ENCODE results near the gene PRRT4. TPM values are rescaled to one million over a fixed set of nuclear protein-coding genes. Genes with fewer than 3 reads are reported as not detected.

Gene PRRT4
- total RNA-seq, 1 experiment from 2014 or later, result 0.24 TPM

DNA sequence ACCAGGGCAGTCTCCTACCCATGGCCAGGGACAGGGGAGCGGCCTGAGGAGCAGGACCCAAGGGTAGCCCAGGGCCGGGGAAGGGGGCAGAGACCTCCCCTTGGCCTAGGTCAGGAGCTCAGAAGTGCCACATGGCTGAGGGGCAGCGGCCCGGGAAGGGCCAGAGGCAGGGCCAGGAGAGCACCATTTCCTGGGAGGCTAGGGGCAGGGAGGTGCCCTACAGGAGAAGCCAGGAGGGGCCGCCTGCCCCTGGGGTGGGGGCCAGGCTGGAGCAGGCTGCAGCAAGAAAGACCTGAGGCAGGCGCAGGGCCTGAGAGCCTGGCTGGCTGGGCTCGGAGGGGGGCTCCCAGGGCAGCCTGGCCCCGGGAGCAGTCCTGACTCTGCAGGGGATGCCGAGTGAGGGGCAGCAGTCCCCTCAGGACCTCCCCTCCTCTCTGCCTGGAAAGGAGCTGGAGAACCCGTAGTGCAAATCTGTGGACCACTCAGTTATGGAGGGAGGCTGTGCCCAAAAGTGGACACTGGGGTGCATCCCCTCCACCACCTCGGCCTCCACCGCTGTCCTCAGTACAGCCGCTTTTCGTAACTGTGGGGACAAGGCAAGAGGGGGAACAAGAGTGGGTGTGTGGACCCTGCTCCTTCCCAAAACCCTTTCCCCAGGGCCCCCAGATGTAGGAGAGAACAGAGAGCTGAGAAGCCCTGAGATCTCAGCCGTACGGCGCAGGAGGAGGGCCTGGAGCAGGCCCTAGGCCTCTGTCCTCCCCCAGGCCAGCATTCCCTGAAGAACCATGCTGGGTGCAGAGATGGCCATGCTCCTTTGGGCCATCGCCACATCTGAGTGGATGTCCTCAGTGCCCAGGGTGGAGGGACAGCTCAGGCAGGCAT lies 31.2 kb upstream of the PRRT4 start:
- H3K79me2 ChIP-seq (ENCODE audit: insufficient read depth, low read length), result no peaks in the 10 kb centered on the region
- H2AK5ac ChIP-seq (ENCODE audit: insufficient read length, low read length), result no peak overlapping the region
- no peak overlapping the region for H3K4ac ChIP-seq (ENCODE audit: low read depth, low read length)
- WGBS (ENCODE audit: extremely low coverage, insufficient read length, low lambda C conversion rate), result no CpG with 5 or more reads among the region's 18 CpGs
- no peak overlapping the region for H3K4me2 ChIP-seq (ENCODE audit: insufficient read depth, insufficient read length, low read length)
- TF ChIP-seq, protein P1, sequence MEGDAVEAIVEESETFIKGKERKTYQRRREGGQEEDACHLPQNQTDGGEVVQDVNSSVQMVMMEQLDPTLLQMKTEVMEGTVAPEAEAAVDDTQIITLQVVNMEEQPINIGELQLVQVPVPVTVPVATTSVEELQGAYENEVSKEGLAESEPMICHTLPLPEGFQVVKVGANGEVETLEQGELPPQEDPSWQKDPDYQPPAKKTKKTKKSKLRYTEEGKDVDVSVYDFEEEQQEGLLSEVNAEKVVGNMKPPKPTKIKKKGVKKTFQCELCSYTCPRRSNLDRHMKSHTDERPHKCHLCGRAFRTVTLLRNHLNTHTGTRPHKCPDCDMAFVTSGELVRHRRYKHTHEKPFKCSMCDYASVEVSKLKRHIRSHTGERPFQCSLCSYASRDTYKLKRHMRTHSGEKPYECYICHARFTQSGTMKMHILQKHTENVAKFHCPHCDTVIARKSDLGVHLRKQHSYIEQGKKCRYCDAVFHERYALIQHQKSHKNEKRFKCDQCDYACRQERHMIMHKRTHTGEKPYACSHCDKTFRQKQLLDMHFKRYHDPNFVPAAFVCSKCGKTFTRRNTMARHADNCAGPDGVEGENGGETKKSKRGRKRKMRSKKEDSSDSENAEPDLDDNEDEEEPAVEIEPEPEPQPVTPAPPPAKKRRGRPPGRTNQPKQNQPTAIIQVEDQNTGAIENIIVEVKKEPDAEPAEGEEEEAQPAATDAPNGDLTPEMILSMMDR (conservative IDR thresholded peaks at IDR 0.05), result no peak
- H3K56ac ChIP-seq (ENCODE audit: insufficient read length, low read depth, low read length), result no peak overlapping the region
- H3K27me3 ChIP-seq (ENCODE audit: insufficient read depth, low read length), result no peaks in the 10 kb centered on the region; the same call in 1 of the 2 replicates
- no peak overlapping the region for H2BK20ac ChIP-seq (ENCODE audit: low read depth, low read length, poor library complexity, severe bottlenecking)
- no peak overlapping the region for H2BK15ac ChIP-seq (ENCODE audit: low read depth, low read length)
- no peak overlapping the region for H2BK12ac ChIP-seq (ENCODE audit: insufficient read length, low read depth, low read length)
- no peak overlapping the region for H3K14ac ChIP-seq (ENCODE audit: insufficient read depth, low read length)
- Mint-ChIP-seq H3K36me3 (ENCODE audit: insufficient read depth in 1 of 3, low read depth in 3 of 3) (peaks cover 0 to 10% (median 3%) of the 10 kb centered on the region in 3 experiments; a peak in 4 of 7 replicates), H3K27ac (no peak overlapping the region; a peak in 2 of 7 replicates), H3K4me3 (no peak overlapping the region), H3K27me3 (ENCODE audit: low read depth) (peaks cover 13% of the 10 kb centered on the region), H3K4me1 (peaks cover 15 to 18% of the 10 kb centered on the region in 2 experiments), H3K9me3 (no peaks in the 10 kb centered on the region)
- H4K91ac ChIP-seq (ENCODE audit: insufficient read length, low read depth, low read length), result no peak overlapping the region
- no peak overlapping the region for H3K9ac ChIP-seq (ENCODE audit: extremely low read depth, insufficient read length, low read length)
- H3K27ac ChIP-seq (ENCODE audit: insufficient read length, low read depth, low read length), result no peak overlapping the region
- H2BK5ac ChIP-seq (ENCODE audit: insufficient read length, low read length), result no peak overlapping the region
- H3K18ac ChIP-seq (ENCODE audit: insufficient read length, low read depth, low read length), result no peak overlapping the region
- H2BK120ac ChIP-seq (ENCODE audit: low read depth, low read length, poor library complexity, severe bottlenecking), result no peak overlapping the region
- H2AFZ ChIP-seq (ENCODE audit: low read length), result no peak overlapping the region
- no peak overlapping the region for H3K23ac ChIP-seq (ENCODE audit: insufficient read length, low read depth, low read length)
- no peaks in the 10 kb centered on the region for H3K9me3 ChIP-seq (ENCODE audit: control insufficient read depth, low read depth, low read length)
- no peaks in the 10 kb centered on the region for H3K23me2 ChIP-seq (ENCODE audit: insufficient read length, low read depth, low read length, poor library complexity, severe bottlenecking)
- no peaks in the 10 kb centered on the region for H3K79me1 ChIP-seq (ENCODE audit: insufficient read depth, low read depth, low read length, poor library complexity, severe bottlenecking)
- no peak overlapping the region for H3T11ph ChIP-seq (ENCODE audit: low read length)
- H3K4me1 ChIP-seq (ENCODE audit: insufficient read depth, low read length), result no peaks in the 10 kb centered on the region
- H4K8ac ChIP-seq (replicated peaks; ENCODE audit: insufficient read length, low read depth, low read length), result no peak overlapping the region
- H4K5ac ChIP-seq (ENCODE audit: insufficient read length, low read depth, low read length), result no peak overlapping the region
- no peak for DNase-seq
- H4K20me1 ChIP-seq (ENCODE audit: control insufficient read depth, insufficient read depth, insufficient read length), result peaks cover 2% of the 10 kb centered on the region

Measured in H9 (cell line).